Amniotic stem cell (primary cell): ENCODE results near the gene STARD9.
A peak's percentile ranks its signal among the peaks of the same experiment; 100 is the strongest.

Source experiments
- DNase-seq: peaks from one replicate; lab custom pipeline; 2025; lab: John Stamatoyannopoulos, UW

STARD9 gene

DNA sequence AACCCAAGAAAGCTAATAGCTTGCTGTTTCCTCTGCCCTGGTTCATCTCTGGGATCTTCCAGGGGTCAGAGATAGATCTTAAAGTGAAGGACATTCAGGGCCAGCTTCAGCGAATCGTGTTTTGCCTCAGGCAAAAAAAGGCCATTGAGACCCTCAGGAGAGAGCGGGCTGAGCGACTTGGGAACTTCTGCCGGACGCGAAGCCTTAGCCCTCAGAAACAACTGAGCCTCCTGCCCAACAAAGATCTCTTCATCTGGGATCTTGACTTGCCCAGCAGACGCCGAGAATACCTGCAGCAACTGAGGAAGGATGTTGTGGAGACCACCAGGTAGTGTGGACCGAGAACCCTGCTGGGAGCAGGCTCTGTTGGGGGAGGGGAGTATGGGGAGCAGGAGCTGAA is 119.0 kb downstream of the STARD9 start:
- DNase-seq = no peak

DNA sequence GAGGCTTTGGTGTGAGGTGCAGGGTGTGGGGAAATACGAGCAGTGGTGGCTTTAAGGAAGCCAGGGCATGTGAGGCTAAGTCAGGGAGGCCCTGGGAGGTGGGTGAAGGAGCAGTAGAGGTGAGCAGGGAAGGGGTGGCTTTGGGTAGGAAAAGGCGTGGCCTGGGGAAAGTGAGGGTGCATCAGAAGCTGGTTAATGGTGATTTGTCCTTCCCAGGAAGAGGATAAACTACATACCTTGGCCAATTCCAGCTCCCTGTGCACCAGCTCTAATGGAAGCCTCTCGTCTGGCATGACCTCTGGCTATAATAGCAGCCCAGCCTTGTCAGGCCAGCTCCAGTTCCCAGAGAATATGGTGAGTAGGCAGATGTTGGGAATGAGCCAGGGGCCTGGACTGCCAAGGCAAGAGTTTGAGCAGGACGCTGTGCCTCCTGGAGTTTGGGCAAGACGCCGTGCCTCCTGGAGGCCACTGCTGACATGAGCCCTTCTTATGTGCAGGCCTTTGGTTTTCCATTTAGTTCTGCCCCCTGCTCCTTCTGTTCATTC is 120.2 kb downstream of the STARD9 start:
- DNase-seq = no peak

DNA sequence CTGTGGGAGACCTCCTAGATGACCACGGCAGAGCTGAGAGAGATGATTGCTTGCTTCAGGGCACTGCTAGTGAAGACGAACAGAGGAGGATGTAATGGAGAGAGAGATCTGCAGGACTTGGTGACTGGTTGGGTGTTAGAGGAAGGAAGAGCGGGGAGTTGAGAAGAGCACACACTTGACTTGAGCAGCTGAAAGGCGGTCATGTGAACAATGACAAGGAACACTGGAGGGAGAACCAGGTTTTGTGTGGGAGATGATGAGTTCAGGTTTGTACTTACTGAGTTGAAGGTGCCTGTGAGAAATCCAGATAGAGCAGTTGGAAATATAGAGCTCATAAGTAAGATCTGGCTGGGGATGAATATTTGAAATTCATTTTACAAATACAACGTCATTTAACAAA is 121.2 kb downstream of the STARD9 start:
- DNase-seq = no peak

DNA sequence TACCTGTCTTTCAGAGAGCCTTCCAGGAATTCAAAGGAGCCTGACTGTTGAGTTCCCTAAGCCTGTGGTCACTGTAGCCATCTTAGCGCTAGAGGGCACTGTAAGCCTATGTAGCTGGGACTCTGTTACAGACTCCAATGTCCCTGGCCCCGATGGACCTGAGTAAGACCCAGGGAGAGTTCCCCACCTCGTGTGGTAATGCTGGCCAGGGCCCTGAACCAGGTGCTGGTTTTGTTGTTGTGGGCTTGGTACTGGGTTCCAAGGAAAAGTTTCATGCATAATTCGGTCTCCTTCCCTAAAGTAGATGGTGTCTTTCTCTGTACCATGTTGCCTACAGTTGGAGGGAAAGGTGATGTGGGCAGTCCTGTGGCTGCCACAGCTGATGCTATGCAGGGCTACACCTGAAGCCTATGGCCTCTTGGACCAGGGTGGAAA is 129.1 kb downstream of the STARD9 start:
- peak; percentile 39 for DNase-seq

GRCh38 chr15:42705336-42705735 is 129.9 kb downstream of the STARD9 start:
- DNase-seq = no peak

GRCh38 chr15:42707068-42707467 is 131.7 kb downstream of the STARD9 start:
- DNase-seq = no peak

- no peak for DNase-seq
These were observed 132.6 kb downstream of the STARD9 start for GRCh38 chr15:42707873-42708544.

DNA sequence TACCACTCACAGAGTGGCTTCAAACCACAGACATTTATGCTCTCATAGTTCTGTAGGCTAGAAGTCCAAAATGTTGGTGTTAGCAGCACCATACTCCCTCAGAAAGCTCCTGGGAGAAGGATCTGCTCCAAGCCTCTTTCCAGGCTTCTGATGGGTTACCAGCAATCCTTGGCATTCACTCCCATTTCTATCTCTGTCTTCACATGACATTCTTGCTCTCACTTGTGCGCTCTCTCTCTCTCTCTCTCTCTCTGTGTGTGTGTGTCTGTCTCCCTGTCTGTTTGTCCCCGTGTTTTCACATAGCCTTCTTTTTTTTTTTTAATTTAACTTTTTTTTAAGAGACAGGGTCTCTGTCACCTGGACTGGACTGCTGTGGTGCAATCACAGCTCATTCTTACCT is 135.3 kb downstream of the STARD9 start:
- no peak for DNase-seq

DNA sequence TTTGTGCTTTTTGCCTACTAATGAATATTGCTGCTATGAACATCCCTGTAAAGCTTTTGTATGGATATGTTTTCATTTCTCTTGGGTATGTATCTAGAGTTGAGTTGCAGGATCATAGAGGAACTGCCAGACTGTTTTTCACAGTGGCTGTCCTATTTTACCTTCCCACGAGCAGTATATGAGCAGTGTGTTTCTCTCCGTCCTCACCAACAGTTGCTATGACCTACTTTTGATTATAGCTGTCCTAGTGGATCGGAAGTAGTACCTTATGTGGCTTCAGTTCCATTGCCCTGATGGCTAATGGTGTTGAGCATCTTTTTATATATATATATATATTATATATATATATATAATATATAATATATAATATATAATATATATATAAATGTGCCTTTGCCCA is 136.3 kb downstream of the STARD9 start:
- DNase-seq = no peak

GRCh38 chr15:42712584-42712983 is 137.2 kb downstream of the STARD9 start:
- no peak for DNase-seq

DNA sequence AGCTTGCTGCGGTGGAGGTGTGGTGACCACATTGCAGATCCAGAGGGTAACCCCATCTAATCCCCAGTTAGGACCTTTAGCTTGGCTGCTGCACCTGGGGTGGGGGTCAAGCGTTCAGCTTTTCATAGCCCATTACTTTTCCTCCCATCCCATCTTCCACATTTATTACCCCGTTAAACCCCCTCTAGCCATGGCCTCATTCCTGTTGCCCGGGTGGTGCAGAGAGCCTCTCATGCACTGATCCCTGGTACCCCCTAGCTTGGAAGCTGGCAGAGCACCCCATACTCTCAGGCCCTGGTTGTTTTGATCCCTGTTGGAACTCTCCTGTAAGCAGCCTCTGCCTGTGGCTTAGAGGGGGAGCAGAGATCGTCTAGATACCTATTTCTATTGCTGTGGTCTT is 140.7 kb downstream of the STARD9 start:
- DNase-seq = no peak

DNA sequence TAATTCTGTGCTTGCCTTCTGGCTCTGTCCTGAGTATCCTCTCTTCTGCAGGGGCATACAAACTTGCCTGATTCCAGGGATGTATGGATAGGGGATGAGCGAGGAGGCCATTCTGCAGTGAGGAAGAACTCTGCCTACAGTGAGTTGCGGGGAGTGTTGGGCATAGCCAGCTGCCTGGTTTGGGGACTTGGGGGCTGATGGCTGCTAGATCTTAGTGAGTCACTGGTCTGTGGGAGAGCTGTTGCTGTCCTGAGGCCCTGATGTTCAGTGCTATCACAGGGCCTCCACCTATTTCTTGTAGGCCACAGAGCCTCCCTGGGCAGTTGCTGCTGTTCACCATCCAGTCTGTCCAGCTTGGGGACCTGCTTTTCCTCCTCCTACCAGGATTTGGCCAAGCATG is 141.2 kb downstream of the STARD9 start:
- no peak for DNase-seq

DNA sequence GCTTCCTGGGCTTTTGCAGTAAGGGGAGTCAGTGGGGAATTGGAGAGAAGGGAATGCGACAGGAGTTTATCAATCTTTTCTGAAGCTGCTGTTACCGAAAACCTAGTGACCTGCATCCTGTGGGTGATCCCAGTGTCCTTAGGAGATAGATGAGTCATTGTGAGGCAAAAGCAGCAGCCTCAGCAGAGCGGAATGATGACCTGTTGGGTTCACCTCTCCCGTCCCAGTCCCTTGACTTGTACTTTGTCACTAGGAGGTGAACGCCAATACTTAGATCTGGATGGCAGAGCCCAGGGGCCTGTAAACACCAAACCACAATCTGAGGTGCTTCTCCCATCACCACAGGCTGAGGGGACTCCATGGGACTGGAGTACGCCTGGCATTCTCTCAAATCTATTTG is 143.6 kb downstream of the STARD9 start:
- no peak for DNase-seq

DNA sequence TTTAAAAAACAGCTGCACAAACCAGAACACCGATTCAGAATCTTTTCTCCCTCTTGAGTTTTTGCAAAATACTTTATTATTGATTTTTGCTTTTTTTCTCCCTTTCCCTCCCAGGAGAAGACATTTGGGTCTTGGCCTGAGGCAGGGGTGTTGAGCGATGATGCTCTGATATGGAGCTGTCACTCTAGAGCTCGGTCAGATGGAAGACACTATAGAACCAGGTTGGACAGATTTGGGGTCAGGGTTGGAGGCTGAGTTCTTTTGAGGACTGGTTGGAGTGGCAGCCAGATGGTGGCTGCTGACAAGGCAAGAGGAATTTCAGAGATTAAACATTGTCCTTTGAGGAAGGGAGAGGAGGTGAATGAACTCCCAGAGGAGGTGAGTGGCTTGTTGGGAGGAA is 144.7 kb downstream of the STARD9 start:
- DNase-seq = no peak

DNA sequence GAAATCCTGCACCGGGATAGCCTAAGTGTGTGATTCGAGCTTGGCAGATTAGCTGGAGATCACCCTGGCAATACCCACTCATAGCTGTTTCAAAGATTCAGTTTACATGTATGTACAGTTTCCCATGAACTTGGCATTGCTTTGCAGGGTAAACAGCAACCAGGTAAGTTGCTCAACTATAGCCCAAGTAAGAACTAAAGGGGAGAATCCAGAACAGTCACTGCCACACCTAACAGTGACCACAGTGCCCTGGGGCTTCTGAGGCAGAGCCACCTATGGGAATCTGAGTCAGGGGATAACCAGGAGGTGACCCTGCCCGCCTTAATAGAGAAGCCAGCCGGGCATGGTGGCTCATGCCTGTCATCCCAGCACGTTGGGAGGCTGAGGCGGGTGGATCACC is 145.6 kb downstream of the STARD9 start:
- no peak for DNase-seq

DNA sequence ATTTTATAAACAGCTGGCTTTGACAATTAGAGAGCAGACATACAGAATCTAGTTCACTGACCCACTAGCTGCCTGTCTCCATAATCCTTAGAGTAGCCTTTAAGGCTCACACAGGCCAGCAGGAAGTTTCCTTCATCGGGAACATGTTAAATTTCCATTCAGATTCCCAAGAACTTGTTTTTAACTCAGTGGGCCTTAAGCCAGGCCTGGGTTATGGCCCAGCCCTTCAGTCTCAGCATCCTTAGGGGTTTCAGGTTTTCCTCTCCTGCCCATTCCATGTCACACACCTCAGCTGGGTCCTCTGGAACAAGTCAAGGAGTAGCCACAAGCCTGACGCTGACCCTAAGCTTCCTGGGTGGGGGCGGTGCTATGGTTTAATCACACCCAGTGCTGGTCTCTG is 146.5 kb downstream of the STARD9 start:
- DNase-seq = no peak

GRCh38 chr15:42723068-42723467 is 147.7 kb downstream of the STARD9 start:
- DNase-seq = no peak

DNA sequence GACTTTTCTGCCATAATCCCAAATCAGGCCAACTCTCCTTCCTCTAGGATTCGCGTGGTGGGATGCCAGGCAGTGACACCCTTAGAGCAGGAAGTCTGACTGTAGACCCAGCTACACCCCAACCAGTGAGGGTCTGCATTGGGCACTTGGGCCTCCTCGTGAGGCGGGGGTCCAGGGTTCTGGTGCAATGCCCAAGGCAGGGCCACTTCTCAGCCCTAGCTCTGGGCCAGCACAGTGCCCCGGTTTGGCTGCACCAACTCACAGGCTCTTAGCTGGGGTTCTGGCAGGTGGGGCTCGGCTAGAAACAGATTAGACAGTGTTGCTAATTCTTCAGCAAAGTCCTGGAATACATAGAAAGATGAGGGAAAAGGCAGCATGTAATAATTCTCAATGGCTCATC is 148.9 kb downstream of the STARD9 start:
- no peak for DNase-seq

- DNase-seq = no peak
These were observed 150.0 kb downstream of the STARD9 start for GRCh38 chr15:42725331-42725903.

DNA sequence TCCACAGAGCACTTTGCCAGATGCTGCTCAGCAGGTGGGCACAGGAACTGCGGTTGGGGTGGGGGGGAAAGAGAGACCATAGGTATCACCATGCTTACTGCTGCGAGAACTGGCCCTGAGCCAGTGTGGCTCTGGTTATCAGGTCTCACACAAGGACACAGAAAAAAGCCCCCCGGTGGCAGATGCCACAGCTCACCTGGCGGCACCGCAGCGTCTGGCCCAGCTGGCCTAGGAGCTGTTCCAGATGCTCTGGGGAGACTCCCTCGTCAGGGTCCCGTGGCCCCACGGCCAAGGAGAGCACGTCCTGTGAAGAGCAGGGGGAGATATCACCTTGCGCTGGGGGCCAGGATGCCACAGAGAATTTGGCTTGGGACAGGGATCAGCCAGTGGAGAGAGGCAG is 150.7 kb downstream of the STARD9 start:
- no peak for DNase-seq

DNA sequence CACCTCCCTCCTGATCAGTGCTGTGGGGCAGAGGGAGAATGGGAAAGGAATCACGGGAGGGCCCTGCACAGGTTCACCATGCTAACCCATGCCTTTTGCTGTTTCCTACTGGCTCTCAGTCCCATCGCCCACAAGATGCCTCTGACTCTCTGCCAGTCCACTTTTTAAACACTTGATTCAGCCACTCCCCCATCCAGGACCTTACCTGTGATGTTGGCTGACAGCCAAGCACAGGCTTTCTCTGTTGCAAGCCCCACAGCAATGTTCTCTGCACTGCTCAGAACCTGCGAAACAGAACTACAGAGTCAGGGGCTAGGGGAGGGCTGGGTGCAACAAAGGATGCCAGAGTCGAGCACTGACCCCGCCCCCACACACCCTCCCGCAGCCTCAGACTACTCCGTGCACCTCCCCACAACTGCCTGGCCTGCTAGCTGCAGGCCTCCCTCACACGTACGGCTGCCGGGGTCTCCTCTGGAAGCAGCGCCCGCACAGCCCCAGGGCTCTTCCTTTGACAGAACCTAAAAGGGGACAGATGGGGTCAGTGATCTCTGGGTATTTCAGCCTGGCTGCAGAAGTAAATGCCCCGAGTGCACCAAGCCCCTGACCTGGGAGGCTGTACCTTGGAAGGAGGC is 152.5 kb downstream of the STARD9 start:
- no peak for DNase-seq

GRCh38 chr15:42728560-42728959 is 153.2 kb downstream of the STARD9 start:
- DNase-seq = no peak

DNA sequence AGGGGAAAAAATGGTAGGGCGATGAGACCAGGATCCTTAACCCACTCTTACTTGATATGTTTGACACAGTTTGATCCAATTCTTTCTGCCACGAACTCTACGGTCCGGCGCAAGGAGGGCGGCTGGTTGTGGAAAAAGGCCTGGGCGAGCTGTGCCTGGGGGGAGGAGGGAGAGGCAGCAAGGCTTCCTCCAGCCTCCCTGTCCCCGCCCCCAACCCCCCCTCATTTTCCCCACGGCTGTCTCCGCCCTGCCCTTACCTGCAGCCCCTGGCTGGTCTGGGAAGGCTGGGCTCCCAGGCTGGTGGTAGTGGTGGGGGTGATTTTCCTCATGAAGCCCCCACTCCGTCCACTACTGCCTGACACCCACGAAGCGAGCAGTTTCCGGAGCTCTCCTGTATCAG is 153.6 kb downstream of the STARD9 start:
- DNase-seq = no peak
